Measurements from ENCODE around the gene SNW1. TPM values are rescaled to one million over a fixed set of nuclear protein-coding genes. Genes with fewer than 3 reads are reported as not detected.
A peak's percentile ranks its signal among the peaks of the same experiment; 100 is the strongest.

The SNW1 gene
- total RNA-seq, 4 donors from 2014 or later = 31.7 to 99.9 (median 44.9) TPM

DNA sequence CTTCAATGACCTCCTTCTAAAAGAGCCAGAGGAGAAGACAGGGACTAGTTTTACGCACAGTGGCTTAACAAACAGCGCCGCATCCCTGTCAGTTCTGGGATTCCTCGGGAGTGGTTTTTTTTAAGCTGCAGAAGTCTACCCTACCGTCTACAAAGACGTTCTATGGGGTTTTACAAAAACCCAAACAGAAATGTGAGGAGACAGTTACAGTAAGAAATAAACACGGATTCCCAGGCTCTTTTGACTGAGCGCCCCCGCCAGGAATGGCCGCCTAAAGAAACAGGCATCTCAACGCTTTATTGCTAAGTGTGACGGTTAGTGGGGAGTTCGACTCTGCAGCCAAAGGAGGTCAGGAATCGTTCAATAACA, 53.6 kb downstream of the SNW1 start:
- peak in 2 of 3 donors; percentile 54 to 70 for DNase-seq
- Histone ChIP-seq H3K4me3 (peak overlapping the region; percentile 69 to 85 (median 83)), H3K36me3 (peaks cover 0 to 44% (median 0%) of the 10 kb centered on the region in 3 donors), H3K27me3 (no peaks in the 10 kb centered on the region), H3K9me3 (no peaks in the 10 kb centered on the region), H3K4me1 (peaks cover 0 to 31% (median 8%) of the 10 kb centered on the region in 4 donors), H3K27ac (peak overlapping the region; percentile 51 to 76 (median 60))
- TF ChIP-seq, protein P1, sequence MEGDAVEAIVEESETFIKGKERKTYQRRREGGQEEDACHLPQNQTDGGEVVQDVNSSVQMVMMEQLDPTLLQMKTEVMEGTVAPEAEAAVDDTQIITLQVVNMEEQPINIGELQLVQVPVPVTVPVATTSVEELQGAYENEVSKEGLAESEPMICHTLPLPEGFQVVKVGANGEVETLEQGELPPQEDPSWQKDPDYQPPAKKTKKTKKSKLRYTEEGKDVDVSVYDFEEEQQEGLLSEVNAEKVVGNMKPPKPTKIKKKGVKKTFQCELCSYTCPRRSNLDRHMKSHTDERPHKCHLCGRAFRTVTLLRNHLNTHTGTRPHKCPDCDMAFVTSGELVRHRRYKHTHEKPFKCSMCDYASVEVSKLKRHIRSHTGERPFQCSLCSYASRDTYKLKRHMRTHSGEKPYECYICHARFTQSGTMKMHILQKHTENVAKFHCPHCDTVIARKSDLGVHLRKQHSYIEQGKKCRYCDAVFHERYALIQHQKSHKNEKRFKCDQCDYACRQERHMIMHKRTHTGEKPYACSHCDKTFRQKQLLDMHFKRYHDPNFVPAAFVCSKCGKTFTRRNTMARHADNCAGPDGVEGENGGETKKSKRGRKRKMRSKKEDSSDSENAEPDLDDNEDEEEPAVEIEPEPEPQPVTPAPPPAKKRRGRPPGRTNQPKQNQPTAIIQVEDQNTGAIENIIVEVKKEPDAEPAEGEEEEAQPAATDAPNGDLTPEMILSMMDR (IDR thresholded peaks at IDR 0.05) = peak in 4 of 6 experiments; percentile 20 to 67 (median 59)
- TF ChIP-seq POLR2A (IDR thresholded peaks at IDR 0.05) = no peak

DNA sequence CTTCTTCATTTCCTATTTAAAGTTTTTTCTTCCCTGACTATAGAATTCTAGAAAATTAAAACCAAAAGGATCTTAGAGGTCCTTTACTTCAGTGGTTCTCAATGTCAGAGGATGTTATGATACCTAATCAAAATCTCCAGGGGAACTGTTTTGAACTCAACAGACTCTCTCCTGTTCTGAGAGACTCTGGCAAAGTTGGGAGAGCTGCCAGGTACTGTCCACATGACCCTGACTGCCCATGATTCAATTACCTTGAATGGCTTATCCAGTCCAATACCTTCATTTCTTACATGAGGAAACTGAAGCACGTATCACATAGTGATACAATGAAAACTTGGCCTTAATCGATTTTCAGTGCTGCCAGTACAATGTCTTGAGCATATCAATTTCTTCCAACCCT, 69.7 kb downstream of the SNW1 start:
- no peak overlapping the region for H3K27ac ChIP-seq
- H3K4me1 ChIP-seq = no peaks in the 10 kb centered on the region
- H3K36me3 ChIP-seq = peaks cover 0 to 74% (median 0%) of the 10 kb centered on the region in 3 donors
- no peaks in the 10 kb centered on the region for H3K27me3 ChIP-seq
- H3K4me3 ChIP-seq = no peak overlapping the region
- TF ChIP-seq, protein P1 (IDR thresholded peaks at IDR 0.05) = no peak
- TF ChIP-seq POLR2A (IDR thresholded peaks at IDR 0.05) = no peak
- no peaks in the 10 kb centered on the region for H3K9me3 ChIP-seq
- DNase-seq = no peak

DNA sequence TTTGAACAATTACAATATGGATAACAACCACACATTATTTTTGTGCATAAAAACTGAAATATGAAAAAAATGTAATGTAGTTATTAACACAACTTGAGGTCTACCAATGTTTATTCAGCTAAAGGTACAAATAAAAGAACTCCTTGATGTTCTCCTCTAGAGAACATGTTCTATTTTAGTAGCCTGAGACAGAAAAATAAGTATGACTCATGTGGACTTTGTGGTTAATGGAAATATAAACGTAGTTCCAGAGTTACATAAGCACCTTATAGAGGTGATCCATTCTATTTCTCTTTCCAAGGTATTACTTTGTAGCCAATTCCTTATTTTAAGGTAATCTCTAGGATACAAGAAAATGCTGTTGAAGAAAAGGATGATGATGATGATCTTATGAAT, 78.8 kb downstream of the SNW1 start:
- peak overlapping the region in 2 of 4 donors; percentile 69 to 85 for H3K27ac ChIP-seq
- no peaks in the 10 kb centered on the region for H3K9me3 ChIP-seq
- TF ChIP-seq, protein P1 (IDR thresholded peaks at IDR 0.05) = no peak
- no peak for TF ChIP-seq POLR2A (IDR thresholded peaks at IDR 0.05)
- H3K27me3 ChIP-seq = no peaks in the 10 kb centered on the region
- peaks cover 0 to 17% (median 0%) of the 10 kb centered on the region in 4 donors for H3K4me1 ChIP-seq
- DNase-seq = no peak
- H3K36me3 ChIP-seq = peaks cover 0 to 16% (median 0%) of the 10 kb centered on the region in 3 donors
- H3K4me3 ChIP-seq = no peak overlapping the region

DNA sequence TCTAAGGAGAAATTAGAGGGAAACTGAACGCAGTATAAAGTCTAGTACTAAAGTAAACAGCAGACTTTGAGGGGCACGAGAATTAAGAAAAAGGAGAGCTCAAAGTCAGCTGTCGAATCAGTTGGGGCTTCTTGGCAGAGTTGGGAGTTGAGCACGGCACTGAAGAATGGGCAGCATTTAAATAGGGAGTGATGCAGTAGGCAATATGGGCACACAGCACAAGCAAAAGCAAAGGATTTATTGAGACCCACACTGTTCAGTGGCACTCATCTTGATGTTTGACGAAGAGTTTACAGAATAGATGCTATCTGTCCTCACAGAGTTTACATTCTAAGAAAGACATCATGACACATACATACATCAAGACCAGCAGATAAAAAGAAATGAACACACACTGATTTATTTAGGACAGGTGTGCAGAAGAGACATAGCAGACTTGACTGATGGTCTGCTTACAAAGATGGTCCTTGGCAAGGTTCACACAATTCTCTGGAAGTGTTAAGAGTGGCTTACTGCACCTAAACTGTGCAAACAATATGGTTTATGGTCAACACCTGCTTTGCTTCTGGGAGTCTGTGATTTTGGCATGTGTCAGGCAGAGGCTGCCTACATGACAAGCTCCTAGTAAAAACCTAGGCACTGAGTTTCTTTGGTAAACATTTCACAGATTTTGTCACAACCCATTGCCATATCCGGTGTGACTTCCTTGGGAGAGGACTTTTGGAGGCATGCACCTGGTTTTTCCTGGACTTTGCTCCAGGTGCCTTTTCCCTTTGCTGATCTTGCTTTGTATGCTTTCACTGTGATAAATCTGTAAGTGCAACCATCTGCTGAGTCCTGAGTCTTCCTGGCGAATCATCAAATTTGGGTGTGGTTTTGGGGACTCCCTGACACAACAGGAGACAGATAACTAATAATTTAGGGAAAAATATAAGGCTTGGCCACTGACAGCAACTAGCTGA, 79.5 kb downstream of the SNW1 start:
- peak in 2 of 3 donors; percentile 51 to 77 for DNase-seq
- TF ChIP-seq, protein P1 (IDR thresholded peaks at IDR 0.05) = no peak
- no peak for TF ChIP-seq POLR2A (IDR thresholded peaks at IDR 0.05)
- Histone ChIP-seq H3K4me3 (no peak overlapping the region), H3K27ac (peak overlapping the region in 2 of 4 donors; percentile 69 to 85), H3K36me3 (peaks cover 0 to 16% (median 0%) of the 10 kb centered on the region in 3 donors), H3K9me3 (no peaks in the 10 kb centered on the region), H3K4me1 (peaks cover 0 to 17% (median 0%) of the 10 kb centered on the region in 4 donors), H3K27me3 (no peaks in the 10 kb centered on the region)

DNA sequence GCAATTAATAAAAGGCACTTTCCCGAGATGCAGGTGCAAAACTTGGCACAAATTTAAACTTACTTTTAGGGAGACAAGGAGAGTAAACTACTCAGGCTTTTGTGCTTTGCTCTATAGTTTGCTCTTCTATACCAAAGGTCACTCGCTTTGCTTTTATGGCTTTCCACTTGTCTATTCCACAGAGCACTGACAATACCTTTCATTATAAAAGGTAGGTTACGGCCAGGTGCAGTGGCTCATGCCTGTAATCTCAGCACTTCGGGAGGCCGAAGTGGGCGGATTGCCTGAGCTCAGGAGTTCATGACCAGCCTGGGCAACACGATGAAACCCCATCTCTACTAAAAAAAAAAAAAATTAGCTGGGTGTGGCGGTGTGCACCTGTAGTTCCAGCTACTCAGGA, 86.0 kb downstream of the SNW1 start:
- H3K36me3 ChIP-seq = peaks cover 0 to 49% (median 0%) of the 10 kb centered on the region in 3 donors
- no peak for TF ChIP-seq POLR2A (IDR thresholded peaks at IDR 0.05)
- TF ChIP-seq, protein P1 (IDR thresholded peaks at IDR 0.05) = no peak
- no peaks in the 10 kb centered on the region for H3K27me3 ChIP-seq
- no peaks in the 10 kb centered on the region for H3K9me3 ChIP-seq
- DNase-seq = peak in 2 of 3 donors; percentile 75 to 83
- peak overlapping the region in 2 of 4 donors; percentile 8 to 55 for H3K27ac ChIP-seq
- H3K4me3 ChIP-seq = no peak overlapping the region
- H3K4me1 ChIP-seq = peaks cover 0 to 6% (median 0%) of the 10 kb centered on the region in 4 donors
